ENCODE data around the gene OOSP4A.

OOSP4A gene

DNA sequence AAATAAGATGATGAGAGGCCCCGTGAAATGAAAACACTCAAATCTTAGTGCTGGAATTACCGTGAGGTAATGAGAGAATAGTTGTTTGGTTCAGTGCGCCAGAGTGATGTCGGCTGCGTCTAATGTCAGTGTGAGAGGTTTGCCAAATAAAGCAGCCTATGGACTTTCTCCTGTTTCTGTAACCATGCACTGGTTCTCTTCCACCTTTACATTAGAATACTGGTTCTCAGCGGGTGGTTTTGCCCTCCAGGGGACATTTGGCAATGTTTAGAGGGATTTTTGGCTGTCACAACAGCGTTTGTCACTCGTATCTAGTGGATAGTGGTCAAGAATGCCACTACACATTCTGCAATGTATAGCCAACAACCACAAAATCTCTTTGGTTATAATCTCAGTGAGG, 54.2 kb downstream of the OOSP4A start:
- H3K4me1 Mint-ChIP-seq: no peaks in the 10 kb centered on the region
- no peaks in the 10 kb centered on the region for H3K9me3 Mint-ChIP-seq
- no peak overlapping the region for H3K27ac Mint-ChIP-seq
- H3K4me3 Mint-ChIP-seq: no peak overlapping the region
- ATAC-seq (no peak), DNase-seq (no peak)
- no peaks in the 10 kb centered on the region for H3K27me3 Mint-ChIP-seq

Measured in stimulated activated naive CD8-positive, alpha-beta T cell treated with anti-CD3 and anti-CD28 coated beads, Interleukin-15, amount 100 ng/mL, for 72 hours (primary cell).